DOHH2 (cell line): ENCODE results near the gene RNF14.

Source experiments
- EZH2phosphoT487 ChIP-seq: fragments of 200-600 bp; sonication (generic); IDR thresholded peaks from 2 replicates; pipeline ENCODE4 v1.6.1; 2017; ENCODE audit warnings: borderline replicate concordance, mild to moderate bottlenecking, antibody characterized with exemption, low read length, moderate library complexity, mixed read lengths
- TF ChIP-seq, protein P1 (sequence below): fragments of 200-600 bp; sonication (generic); IDR thresholded peaks from one replicate; pipeline ENCODE4 v1.5.1; 2014; ENCODE audit warnings: antibody characterized with exemption, mild to moderate bottlenecking, low read depth, low read length; ENCODE audit not compliant: poor library complexity, severe bottlenecking

DNA sequence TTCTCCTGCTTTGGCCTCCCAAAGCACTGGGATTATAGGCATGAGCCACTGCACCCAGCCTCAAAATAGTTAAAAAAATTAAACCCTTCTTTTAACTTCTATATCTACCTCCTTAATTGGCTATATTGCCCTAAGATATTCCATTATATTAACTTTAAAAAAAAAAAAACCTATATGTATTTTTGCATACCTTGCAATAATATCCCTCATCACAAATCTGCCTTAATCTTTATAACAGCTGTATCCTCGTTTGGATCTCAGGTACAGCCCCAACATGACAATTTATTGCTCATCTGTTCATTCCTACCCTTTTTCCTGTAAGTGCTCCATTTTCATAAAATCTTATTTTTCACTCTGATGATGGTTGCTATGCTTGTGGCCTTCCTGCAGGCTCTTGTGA lies 31.3 kb downstream of the RNF14 start:
- no peak for TF ChIP-seq EZH2phosphoT487
- TF ChIP-seq, protein P1, sequence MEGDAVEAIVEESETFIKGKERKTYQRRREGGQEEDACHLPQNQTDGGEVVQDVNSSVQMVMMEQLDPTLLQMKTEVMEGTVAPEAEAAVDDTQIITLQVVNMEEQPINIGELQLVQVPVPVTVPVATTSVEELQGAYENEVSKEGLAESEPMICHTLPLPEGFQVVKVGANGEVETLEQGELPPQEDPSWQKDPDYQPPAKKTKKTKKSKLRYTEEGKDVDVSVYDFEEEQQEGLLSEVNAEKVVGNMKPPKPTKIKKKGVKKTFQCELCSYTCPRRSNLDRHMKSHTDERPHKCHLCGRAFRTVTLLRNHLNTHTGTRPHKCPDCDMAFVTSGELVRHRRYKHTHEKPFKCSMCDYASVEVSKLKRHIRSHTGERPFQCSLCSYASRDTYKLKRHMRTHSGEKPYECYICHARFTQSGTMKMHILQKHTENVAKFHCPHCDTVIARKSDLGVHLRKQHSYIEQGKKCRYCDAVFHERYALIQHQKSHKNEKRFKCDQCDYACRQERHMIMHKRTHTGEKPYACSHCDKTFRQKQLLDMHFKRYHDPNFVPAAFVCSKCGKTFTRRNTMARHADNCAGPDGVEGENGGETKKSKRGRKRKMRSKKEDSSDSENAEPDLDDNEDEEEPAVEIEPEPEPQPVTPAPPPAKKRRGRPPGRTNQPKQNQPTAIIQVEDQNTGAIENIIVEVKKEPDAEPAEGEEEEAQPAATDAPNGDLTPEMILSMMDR: no peak
